HepG2 (cell line): ENCODE data around the gene MBD4. TPM values are rescaled to one million over a fixed set of nuclear protein-coding genes. Genes with fewer than 3 reads are reported as not detected.

Experiments
- AKAP8 ChIP-seq: sonication (generic); formaldehyde crosslinking; IDR thresholded peaks from 2 replicates; pipeline ENCODE4 v1.5.1; 2020; ENCODE audit warnings: mild to moderate bottlenecking, missing genetic modification reagents
- BRD4 ChIP-seq: sonication (generic); formaldehyde crosslinking; IDR thresholded peaks from 2 replicates; pipeline ENCODE4 v1.4.0; 2020; ENCODE audit warnings: missing genetic modification reagents
- CBX2 ChIP-seq, 2 experiments: fragments of 200-600 bp in 1 of 2; sonication (generic); formaldehyde crosslinking in 1 of 2; IDR thresholded peaks; 2 replicates each; pipeline versions ENCODE4 v1.7.0 to v1.8.1; 2018 to 2022; ENCODE audit warnings: low read depth in 2 of 2, low read length in 1 of 2, mild to moderate bottlenecking in 1 of 2, missing genetic modification reagents in 1 of 2
- DMAP1 ChIP-seq: IDR thresholded peaks from 2 replicates; pipeline ENCODE4 v1.6.1; 2016
- ETV6 ChIP-seq: sonication (generic); formaldehyde crosslinking; conservative IDR thresholded peaks from 2 replicates; pipeline ENCODE4 v1.4.0; 2020; ENCODE audit warnings: missing genetic modification reagents
- GATAD1 ChIP-seq: IDR thresholded peaks from 2 replicates; pipeline ENCODE4 v1.6.1; 2016; ENCODE audit warnings: missing genetic modification reagents, missing compliant biosample characterization
- GATAD2A ChIP-seq: IDR thresholded peaks from 2 replicates; pipeline ENCODE4 v1.6.1; 2016
- IKZF4 ChIP-seq: sonication (generic); formaldehyde crosslinking; IDR thresholded peaks from 2 replicates; pipeline ENCODE4 v1.5.1; 2020; ENCODE audit warnings: borderline replicate concordance, mild to moderate bottlenecking, low read depth, missing genetic modification reagents; ENCODE audit errors: not compliant biosample characterization
- SIX4 ChIP-seq: sonication (generic); formaldehyde crosslinking; IDR thresholded peaks from 2 replicates; pipeline ENCODE4 v1.4.0; 2020; ENCODE audit warnings: missing genetic modification reagents
- YY1 ChIP-seq: IDR thresholded peaks from 2 replicates; pipeline ENCODE4 v1.6.1; 2011; ENCODE audit warnings: low read length, low read depth, moderate library complexity, mild to moderate bottlenecking; ENCODE audit not compliant: insufficient read depth, insufficient replicate concordance
- ZMAT3 ChIP-seq: sonication (generic); formaldehyde crosslinking; conservative IDR thresholded peaks from 2 replicates; pipeline ENCODE4 v1.7.0; 2021; ENCODE audit warnings: missing genetic modification reagents
- ZNF253 ChIP-seq: sonication (generic); formaldehyde crosslinking; IDR thresholded peaks from 2 replicates; pipeline ENCODE4 v1.8.0; 2022; ENCODE audit warnings: mild to moderate bottlenecking, missing genetic modification reagents, borderline replicate concordance
- ZNF33B ChIP-seq: sonication (generic); formaldehyde crosslinking; IDR thresholded peaks from 2 replicates; pipeline ENCODE4 v1.5.1; 2020; ENCODE audit warnings: mild to moderate bottlenecking, missing genetic modification reagents
- ZNF350 ChIP-seq: sonication (generic); formaldehyde crosslinking; IDR thresholded peaks from 2 replicates; pipeline ENCODE4 v1.4.0; 2020; ENCODE audit warnings: mild to moderate bottlenecking, low read depth, missing genetic modification reagents, borderline replicate concordance
- ZSCAN21 ChIP-seq: sonication (generic); formaldehyde crosslinking; IDR thresholded peaks from 2 replicates; pipeline ENCODE4 v1.8.0; 2022; ENCODE audit warnings: mild to moderate bottlenecking, missing genetic modification reagents, moderate library complexity, borderline replicate concordance
- ZSCAN25 ChIP-seq: sonication (generic); formaldehyde crosslinking; IDR thresholded peaks from 2 replicates; pipeline ENCODE4 v1.8.0; 2022; ENCODE audit warnings: mild to moderate bottlenecking, missing genetic modification reagents
- ZSCAN30 ChIP-seq: sonication (generic); formaldehyde crosslinking; IDR thresholded peaks from 2 replicates; pipeline ENCODE4 v1.5.0; 2020; ENCODE audit warnings: mild to moderate bottlenecking, missing genetic modification reagents
- polyA plus RNA-seq, 8 experiments: library from polyadenylated mRNA; depleted of rRNA in 3 of 8; stranded (reverse) in 7 of 8; unstranded in 1 of 8; fragments of >200 nt; fragmentation: Illumina TruSeq in 4 of 8; extraction: Trizol in 4 of 8; gene quantifications; 2 replicates each; pipeline versions ENCODE4 v1.2.1 to v1.2.3, GENCODE V29; 2011 to 2016; ENCODE audit warnings: low read depth in 4 of 8, missing spikeins in 1 of 8, mixed read lengths in 1 of 8; ENCODE audit not compliant: insufficient read depth in 1 of 8
- total RNA-seq, 5 experiments: library from RNA; depleted of rRNA; stranded (reverse); fragments of >200 nt; fragmentation: Illumina TruSeq; extraction: Trizol; gene quantifications; 2 replicates each; pipeline ENCODE4 v1.2.3, GENCODE V29; 2016; ENCODE audit warnings: low read depth in 1 of 5
- TF ChIP-seq, protein P1 (sequence below): IDR thresholded peaks from 2 replicates; pipeline ENCODE4 v1.6.1; 2016; ENCODE audit warnings: low read depth, control low read depth
- TF ChIP-seq, protein P2 (sequence below): sonication (generic); formaldehyde crosslinking; IDR thresholded peaks from 2 replicates; pipeline ENCODE4 v1.8.0; 2022; ENCODE audit warnings: mild to moderate bottlenecking, missing genetic modification reagents
- TF ChIP-seq, protein P3 (sequence below): sonication (generic); formaldehyde crosslinking; IDR thresholded peaks from 2 replicates; pipeline ENCODE4 v1.4.0; 2020; ENCODE audit warnings: missing genetic modification reagents, borderline replicate concordance
- TF ChIP-seq, protein P4 (sequence below): sonication (generic); formaldehyde crosslinking; IDR thresholded peaks from 2 replicates; pipeline ENCODE4 v1.5.0; 2020; ENCODE audit warnings: missing genetic modification reagents
- TF ChIP-seq, protein P5 (sequence below): sonication (generic); formaldehyde crosslinking; IDR thresholded peaks from 2 replicates; pipeline ENCODE4 v1.8.1; 2023; ENCODE audit warnings: mild to moderate bottlenecking, moderate library complexity, missing genetic modification reagents

MBD4 gene
- total and polyA plus RNA-seq, 2 of the 13 experiments (the other 11 are each of a cell fraction or from before 2014, with no cell fraction given) = 14.9 to 25.3 TPM

DNA sequence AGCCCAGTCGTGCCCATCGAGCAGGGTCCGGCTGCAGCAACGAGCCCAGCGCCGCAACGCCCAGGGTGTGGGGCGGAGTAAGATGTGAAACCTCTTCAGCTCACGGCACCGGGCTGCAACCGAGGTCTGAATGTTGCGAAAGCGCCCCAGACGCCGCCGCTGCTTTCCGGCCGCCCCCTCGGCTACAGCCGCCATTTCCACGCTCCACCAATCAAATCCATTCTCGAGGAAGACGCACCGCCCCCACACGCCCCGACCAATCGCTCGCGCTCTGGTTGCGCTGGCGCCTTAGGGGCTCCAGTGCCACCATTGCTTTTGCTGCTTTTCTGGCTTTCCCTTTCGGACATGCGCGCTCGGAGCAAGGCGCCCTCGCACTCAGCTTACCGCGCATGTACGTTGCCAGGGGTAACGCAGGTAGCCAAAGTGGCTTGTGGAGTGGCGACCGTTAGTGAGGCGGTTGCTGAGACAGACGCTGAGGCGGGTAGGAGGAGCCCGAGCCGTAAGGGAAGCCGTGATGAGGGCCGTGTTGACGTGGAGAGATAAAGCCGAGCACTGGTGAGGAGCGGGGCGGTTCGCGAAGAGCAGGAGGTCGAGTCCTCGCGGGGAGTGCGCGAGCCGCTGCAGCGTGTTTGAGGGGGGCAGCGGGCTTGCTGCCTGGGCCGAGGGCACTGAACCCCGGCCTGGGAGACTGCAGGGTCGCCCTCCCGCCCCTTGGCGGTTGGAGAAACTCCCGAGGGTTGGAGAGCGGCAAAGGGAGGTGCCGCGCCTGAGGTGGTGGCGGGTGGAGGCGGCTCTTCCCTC is at the start of gene MBD4, which contains the start of gene IFT122 (continued):
- TF ChIP-seq CBX2 (IDR thresholded peaks at IDR 0.05; ENCODE audit: low read depth, low read length) (no peak), CBX2 (CRISPR knock-in tag; IDR thresholded peaks at IDR 0.05; ENCODE audit: low read depth) (0 out of 2 replicates have a peak, but pooled peaks have one; percentile 41), YY1 (peak; percentile 95), ETV6 (0 out of 2 replicates have a peak, but pooled peaks have one; percentile 17), ZSCAN21 (CRISPR knock-in tag) (peak; percentile 76; the same call in 1 of the 2 replicates), IKZF4 (CRISPR knock-in tag) (peak; percentile 41), ZNF350 (CRISPR knock-in tag) (peak; percentile 81; the same call in 1 of the 2 replicates), GATAD1 (CRISPR knock-in tag) (peak; percentile 75), ZSCAN25 (peak; percentile 51; the same call in 1 of the 2 replicates), SIX4 (0 out of 2 replicates have a peak, but pooled peaks have one; percentile 1), BRD4 (CRISPR knock-in tag) (0 out of 2 replicates have a peak, but pooled peaks have one; percentile 46), ZNF33B (CRISPR knock-in tag) (peak; percentile 44; the same call in 1 of the 2 replicates), ZSCAN30 (CRISPR knock-in tag) (0 out of 2 replicates have a peak, but pooled peaks have one; percentile 69), ZMAT3 (peak; percentile 75; the same call in 1 of the 2 replicates), AKAP8 (CRISPR knock-in tag) (0 out of 2 replicates have a peak, but pooled peaks have one; percentile 51), DMAP1 (CRISPR knock-in tag) (peak; percentile 70), ZNF253 (CRISPR knock-in tag) (peak; percentile 70; the same call in 1 of the 2 replicates), GATAD2A (CRISPR knock-in tag) (peak; percentile 49)
- TF ChIP-seq, protein P1, sequence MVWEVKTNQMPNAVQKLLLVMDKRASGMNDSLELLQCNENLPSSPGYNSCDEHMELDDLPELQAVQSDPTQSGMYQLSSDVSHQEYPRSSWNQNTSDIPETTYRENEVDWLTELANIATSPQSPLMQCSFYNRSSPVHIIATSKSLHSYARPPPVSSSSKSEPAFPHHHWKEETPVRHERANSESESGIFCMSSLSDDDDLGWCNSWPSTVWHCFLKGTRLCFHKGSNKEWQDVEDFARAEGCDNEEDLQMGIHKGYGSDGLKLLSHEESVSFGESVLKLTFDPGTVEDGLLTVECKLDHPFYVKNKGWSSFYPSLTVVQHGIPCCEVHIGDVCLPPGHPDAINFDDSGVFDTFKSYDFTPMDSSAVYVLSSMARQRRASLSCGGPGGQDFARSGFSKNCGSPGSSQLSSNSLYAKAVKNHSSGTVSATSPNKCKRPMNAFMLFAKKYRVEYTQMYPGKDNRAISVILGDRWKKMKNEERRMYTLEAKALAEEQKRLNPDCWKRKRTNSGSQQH (CRISPR knock-in tag) = peak; percentile 70; the same call in 1 of the 2 replicates
- TF ChIP-seq, protein P2, sequence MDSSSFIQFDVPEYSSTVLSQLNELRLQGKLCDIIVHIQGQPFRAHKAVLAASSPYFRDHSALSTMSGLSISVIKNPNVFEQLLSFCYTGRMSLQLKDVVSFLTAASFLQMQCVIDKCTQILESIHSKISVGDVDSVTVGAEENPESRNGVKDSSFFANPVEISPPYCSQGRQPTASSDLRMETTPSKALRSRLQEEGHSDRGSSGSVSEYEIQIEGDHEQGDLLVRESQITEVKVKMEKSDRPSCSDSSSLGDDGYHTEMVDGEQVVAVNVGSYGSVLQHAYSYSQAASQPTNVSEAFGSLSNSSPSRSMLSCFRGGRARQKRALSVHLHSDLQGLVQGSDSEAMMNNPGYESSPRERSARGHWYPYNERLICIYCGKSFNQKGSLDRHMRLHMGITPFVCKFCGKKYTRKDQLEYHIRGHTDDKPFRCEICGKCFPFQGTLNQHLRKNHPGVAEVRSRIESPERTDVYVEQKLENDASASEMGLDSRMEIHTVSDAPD (CRISPR knock-in tag) = no peak; the same call in 1 of the 2 replicates
- TF ChIP-seq, protein P3, sequence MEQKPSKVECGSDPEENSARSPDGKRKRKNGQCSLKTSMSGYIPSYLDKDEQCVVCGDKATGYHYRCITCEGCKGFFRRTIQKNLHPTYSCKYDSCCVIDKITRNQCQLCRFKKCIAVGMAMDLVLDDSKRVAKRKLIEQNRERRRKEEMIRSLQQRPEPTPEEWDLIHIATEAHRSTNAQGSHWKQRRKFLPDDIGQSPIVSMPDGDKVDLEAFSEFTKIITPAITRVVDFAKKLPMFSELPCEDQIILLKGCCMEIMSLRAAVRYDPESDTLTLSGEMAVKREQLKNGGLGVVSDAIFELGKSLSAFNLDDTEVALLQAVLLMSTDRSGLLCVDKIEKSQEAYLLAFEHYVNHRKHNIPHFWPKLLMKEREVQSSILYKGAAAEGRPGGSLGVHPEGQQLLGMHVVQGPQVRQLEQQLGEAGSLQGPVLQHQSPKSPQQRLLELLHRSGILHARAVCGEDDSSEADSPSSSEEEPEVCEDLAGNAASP (CRISPR knock-in tag) = peak; percentile 9; the same call in 1 of the 2 replicates
- TF ChIP-seq, protein P4, sequence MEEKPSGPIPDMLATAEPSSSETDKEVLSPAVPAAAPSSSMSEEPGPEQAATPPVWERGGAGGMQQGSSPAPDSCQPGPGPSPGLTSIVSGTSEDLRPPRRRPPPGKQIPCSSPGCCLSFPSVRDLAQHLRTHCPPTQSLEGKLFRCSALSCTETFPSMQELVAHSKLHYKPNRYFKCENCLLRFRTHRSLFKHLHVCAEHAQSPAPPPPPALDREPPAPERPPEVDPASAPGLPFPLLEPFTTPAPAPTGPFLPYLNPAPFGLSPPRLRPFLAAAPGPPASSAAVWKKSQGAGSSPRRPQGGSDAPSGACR (CRISPR knock-in tag) = peak; percentile 53; the same call in 1 of the 2 replicates
- TF ChIP-seq, protein P5, sequence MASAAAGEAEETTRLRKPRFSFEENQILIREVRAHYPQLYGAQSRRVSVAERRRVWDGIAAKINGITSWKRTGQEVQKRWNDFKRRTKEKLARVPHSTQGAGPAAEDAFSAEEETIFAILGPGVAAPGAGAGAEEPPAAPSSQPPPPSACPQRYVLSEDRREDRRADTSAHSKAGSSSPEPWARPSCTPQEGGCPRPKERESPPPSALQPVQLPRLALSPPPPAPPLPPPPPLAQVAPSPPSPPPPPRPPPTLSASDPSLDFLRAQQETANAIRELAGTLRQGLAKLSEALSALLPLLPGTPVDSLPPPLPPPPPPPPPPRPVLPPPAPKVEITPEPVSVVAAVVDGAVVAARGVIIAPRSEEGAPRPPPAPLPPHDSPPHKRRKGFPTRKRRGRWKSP = peak; percentile 92; the same call in 1 of the 2 replicates
